Tibial nerve (tissue), 4 donors: ENCODE data around the gene UBFD1.

ENCODE experiments used
- EP300 ChIP-seq, 2 donors: sonication (generic); formaldehyde crosslinking; IDR thresholded peaks; one replicate each; pipeline ENCODE4 v1.6.1; 2017; ENCODE audit warnings: antibody characterized with exemption in 2 of 2, mild to moderate bottlenecking in 1 of 2
- POLR2A ChIP-seq, 2 donors: fragments of 450-650 bp; IDR thresholded peaks; one replicate each; pipeline ENCODE4 v1.6.1; 2017; ENCODE audit warnings: antibody characterized with exemption in 2 of 2, mild to moderate bottlenecking in 2 of 2, moderate library complexity in 2 of 2
- TF ChIP-seq, protein P1 (sequence below), 5 experiments: fragments of 200-600 bp in 3 of 5; fragments of 450-650 bp in 2 of 5; sonication (generic) in 3 of 5; IDR thresholded peaks; one replicate each; pipeline ENCODE4 v1.5.1; 2016 to 2019; ENCODE audit warnings: antibody characterized with exemption in 5 of 5, mild to moderate bottlenecking in 3 of 5, moderate library complexity in 2 of 5

DNA sequence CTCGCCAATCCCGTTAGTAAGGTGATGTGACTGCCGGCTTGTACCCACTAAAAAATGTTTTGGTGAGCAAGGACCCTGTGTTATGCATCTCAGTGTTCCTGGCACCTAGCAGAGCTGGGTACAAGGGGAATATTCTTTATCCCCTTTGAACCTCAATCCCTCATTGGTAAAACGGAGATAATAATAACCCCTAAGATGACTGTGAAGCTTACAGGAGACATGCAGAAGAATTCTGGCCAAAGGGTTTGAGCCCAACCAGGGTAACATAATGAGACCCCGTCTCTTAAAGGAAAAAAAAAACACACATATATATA lies 48.1 kb upstream of the UBFD1 start:
- TF ChIP-seq, protein P1, sequence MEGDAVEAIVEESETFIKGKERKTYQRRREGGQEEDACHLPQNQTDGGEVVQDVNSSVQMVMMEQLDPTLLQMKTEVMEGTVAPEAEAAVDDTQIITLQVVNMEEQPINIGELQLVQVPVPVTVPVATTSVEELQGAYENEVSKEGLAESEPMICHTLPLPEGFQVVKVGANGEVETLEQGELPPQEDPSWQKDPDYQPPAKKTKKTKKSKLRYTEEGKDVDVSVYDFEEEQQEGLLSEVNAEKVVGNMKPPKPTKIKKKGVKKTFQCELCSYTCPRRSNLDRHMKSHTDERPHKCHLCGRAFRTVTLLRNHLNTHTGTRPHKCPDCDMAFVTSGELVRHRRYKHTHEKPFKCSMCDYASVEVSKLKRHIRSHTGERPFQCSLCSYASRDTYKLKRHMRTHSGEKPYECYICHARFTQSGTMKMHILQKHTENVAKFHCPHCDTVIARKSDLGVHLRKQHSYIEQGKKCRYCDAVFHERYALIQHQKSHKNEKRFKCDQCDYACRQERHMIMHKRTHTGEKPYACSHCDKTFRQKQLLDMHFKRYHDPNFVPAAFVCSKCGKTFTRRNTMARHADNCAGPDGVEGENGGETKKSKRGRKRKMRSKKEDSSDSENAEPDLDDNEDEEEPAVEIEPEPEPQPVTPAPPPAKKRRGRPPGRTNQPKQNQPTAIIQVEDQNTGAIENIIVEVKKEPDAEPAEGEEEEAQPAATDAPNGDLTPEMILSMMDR (IDR thresholded peaks at IDR 0.05): no peak
- no peak for TF ChIP-seq POLR2A (IDR thresholded peaks at IDR 0.05)
- no peak for TF ChIP-seq EP300 (IDR thresholded peaks at IDR 0.05)
